COLO829 (cell line): ENCODE measurements around the gene TMPRSS15.
"Not testable (repeated sequence)": the region's sequence is repeated elsewhere in the genome, so short reads cannot be mapped to it uniquely, and the experiment has no call there.

Source experiments
- DNase-seq: peaks from one replicate; pipeline ENCODE4 v3.0.0; 2012; ENCODE audit warnings: low spot score

TMPRSS15 gene

DNA sequence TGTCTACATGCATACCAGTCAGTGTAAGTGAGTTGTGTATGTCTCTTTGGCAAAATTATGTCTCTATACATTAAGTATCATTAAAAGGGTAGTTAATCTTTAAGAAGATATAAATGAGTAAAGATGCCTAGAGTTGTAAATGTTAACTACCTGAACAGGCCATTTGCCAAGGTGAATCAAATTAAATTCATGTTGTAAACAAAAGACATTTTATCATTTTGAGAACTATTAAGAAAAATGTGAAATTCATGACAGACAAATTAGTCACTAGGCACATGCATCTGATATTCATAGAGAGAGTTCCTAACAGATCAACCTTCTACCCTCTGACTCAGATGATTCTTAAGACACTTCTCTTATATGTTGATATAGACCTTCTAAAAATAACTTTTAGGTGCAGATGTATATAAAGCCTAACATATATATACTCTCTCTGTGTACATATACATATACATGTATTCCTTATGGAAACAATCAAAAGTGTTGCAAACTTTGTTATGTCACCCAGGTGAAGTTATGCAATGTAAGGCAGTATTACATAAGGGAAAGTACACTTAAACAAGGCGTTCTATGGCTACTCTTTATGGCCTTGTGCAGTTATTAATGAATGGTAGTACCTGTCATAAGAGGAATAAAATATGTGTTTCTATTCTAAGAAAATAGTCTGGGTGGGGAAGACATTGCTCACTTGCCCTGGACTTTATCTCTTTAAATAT lies at the start of gene TMPRSS15:
Gene TMPRSS15, minus strand, starts transcription at position 51 of the 716 bp plus-strand sequence. CDS start 163 bp downstream, outside the sequence.
- DNase-seq, result no peak

DNA sequence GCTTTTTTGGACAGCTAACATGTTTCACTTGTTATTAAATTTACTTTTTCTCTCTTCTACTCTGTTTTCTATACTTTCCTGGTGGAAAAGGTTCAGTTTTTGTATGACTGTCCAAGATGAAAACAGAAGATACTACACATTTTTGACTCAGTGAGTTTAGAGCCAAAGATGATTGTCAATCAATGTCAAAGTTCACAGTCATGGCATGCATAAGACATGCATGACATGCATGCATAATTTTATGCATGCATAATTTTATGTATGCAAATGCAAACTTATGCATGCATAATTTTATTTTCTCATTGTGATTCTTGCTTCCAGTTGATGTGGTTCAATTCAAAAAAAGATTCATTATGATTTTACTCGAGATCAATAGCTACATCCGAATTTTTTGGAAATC lies 48.1 kb upstream of the TMPRSS15 start:
- no peak for DNase-seq

- no peak for DNase-seq
Observed at GRCh38 chr21:18449605-18450550, 46.3 kb upstream of the TMPRSS15 start.

- DNase-seq, result no peak
Observed at GRCh38 chr21:18443701-18444100, 40.1 kb upstream of the TMPRSS15 start.

DNA sequence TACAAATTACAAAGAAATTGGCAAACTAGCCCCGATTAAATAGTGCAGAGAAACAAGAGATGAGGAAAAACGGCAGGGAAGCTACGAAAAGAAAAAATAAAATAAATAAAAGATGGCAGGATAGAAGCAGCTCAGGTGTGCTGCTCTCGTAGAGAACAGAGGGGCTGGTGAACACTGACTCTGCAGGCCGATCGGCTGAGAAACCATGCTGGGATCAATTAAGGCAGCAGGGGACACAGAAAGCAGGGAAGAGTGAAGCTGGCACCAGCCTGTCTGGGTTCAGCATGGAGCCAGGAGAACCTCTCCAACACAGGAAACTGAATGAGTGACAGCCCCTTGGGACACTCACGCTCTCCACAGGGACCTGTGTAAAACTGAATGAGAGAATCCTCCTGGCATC lies 39.5 kb upstream of the TMPRSS15 start:
- no peak for DNase-seq

- DNase-seq, result no peak
Observed at GRCh38 chr21:18430341-18430740, 26.8 kb upstream of the TMPRSS15 start.

- no peak for DNase-seq
Observed at GRCh38 chr21:18424276-18424675, 20.7 kb upstream of the TMPRSS15 start.

DNA sequence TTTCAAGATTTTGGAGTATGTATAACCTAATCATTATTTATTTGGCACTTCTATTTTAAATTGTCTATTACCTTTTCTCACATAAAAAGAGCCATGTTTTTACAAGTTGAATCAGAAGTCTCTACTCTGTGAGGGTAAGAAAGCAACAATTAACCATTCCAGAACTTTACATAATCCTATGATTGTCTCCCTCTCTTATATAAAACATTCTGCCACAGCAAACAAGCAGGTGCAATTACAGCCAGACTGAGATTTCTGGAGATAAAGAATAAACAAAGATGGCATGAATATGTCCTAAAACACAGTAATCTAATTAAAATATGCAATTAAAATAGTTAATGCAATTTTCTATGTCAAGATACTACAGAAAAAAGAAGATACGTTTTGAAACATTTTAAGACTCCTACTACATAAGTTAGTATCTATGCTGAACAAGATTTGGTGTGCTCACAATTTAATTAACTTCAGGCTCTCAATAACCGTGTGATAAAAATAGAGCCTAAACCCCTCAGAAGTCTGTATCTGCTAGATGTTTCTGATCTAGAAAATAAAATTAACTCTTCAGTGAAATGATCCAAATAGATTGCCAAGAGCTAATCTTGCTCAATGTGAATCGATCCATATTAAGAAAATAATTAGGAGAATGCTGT lies 13.7 kb upstream of the TMPRSS15 start:
- no peak for DNase-seq

DNA sequence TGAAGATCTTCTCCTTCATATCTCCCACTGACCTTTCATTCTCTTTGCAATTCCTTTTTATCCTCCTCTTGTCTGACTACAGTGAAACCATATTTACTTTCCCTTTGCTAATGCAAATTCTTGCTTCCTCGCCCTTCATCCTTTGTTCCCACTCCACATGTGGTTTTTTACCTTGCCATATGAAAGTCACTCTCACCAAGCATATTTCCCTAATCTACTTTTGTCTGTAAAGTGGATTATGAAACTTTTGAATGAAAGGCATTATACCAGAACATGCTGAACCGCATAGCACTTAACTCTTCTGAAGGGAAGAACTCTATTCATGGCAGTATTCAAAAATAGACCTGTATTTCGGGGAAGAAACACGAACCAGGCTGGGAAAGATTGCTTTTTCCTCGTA lies 8.0 kb upstream of the TMPRSS15 start:
- no peak for DNase-seq

DNA sequence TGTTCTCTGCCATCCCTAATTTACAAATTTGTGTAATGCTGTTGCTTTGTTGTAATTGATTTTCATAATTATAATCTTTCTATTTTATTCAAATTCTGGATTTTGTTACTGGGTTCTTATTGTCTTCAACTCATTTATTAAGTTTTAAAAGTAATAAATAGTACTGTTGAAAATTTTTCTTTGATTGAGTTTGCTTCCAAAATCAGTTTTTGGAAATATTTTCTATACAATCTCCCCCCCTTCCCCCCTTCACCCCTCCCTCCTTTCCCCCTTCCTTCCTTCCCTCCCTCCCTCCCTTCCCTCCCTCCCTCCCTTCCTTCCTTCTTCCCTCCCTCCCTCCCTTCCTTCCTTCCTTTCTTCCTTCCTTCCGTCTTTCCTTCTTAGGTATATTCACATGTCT lies 6.0 kb upstream of the TMPRSS15 start:
- no peak for DNase-seq

GRCh38 chr21:18398843-18399242 lies 4.7 kb downstream of the TMPRSS15 start:
- DNase-seq, result no peak

GRCh38 chr21:18387994-18388393 lies 15.6 kb downstream of the TMPRSS15 start:
- no peak for DNase-seq

GRCh38 chr21:18384771-18385170 lies 18.8 kb downstream of the TMPRSS15 start:
- peak; percentile 26 for DNase-seq

GRCh38 chr21:18382934-18383619 lies 20.5 kb downstream of the TMPRSS15 start:
- DNase-seq, result not testable (repeated sequence)

- DNase-seq, result no peak
Observed at GRCh38 chr21:18382141-18382540, 21.4 kb downstream of the TMPRSS15 start.

DNA sequence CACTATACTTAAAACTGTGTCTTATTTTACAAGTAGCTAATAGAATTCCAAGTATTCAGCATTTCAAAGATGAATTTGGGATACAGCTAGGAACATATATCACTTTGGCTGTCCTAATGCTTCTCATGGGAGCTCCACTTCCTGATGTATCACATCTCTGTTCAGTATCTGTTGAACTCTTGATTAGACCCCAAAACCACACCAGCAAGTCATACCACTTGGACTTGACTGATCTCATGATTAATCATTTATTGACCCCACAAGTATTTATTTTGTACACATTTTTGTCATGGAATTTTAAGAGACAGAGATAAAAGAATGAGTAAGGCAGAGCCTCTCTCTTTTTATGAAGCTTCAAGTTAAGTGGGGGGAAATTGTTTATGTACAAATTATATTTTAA lies 30.0 kb downstream of the TMPRSS15 start:
- no peak for DNase-seq

DNA sequence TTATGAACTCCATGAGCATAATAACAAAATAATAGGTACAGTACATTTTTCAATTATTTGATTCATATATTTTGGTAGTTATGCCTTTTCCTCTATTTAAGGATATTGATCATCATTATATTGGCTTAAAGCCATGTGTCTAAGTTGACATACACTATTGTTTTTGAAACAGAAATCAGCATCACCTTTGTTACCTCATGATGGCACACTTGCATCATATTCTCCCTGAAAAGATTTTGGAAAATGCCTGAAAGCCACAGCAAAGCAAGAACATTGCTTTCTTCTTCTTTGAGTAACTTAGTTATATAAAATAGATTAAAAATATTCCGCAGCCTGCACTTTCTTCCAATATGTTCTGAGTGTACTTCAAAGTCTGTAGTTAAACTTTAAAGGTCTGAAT lies 33.3 kb downstream of the TMPRSS15 start:
- no peak for DNase-seq

- peak; percentile 10 for DNase-seq
Observed at GRCh38 chr21:18369115-18369514, 34.5 kb downstream of the TMPRSS15 start.

GRCh38 chr21:18368205-18368604 lies 35.4 kb downstream of the TMPRSS15 start:
- DNase-seq, result peak; percentile 28

DNA sequence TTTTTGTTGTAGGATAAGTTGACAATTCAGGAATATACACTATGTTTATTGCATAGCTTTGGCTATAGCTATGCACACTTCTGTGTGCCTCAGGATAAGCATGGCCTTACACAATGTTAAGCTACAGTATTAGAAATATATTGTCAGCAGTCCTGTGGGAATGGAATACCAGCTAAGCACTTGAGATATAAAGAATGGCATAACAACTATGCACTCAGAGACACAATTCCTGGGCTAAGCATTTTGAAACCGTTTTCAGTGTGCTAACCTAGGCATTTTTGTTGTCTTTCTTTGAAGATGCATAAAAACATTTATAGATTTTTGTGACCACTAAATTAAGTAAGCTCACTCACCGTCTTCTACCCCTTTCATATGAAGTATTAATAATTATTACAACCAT lies 46.8 kb downstream of the TMPRSS15 start:
- DNase-seq, result no peak

DNA sequence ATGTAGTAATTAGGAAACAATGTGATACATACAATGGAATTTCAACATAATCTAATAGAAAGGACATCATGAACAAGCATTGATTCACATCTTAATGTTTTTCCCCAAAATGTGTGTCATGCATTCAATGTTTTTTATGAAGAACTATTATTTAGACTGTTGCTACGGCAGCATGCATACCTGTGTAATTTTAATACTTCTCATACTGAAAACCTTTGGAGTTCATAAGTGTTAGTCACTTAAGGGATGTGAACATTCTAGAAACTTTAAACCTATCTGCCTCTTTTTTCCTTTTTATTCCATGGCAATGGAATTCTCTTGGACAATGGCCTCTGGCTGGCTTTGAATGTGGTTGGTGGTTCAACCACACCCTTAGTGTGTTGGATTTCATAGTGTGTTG lies 48.6 kb downstream of the TMPRSS15 start:
- peak; percentile 16 for DNase-seq

- DNase-seq, result peak; percentile 51
Observed at GRCh38 chr21:18350216-18350615, 53.4 kb downstream of the TMPRSS15 start.
